ENCODE results near the gene AKAP13.

The AKAP13 gene

DNA sequence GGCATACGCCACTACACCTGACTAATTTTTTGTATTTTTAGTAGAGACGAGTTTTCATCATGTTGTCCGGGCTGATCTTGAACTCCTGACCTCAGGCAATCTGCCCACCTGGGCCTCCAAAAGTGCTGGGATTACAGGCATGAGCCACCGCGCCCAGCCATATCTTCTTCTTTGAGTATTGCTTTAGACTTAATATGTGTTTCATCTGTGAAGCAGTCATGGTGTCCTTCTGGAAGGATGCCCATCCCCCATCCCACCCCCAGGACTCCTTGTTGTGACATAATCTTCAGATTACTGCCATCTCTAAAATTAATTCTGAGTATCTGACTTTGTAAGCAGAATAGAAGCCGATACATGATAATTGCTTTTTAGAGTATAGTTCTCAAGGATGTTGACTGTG is 356.7 kb downstream of the AKAP13 start:
- Histone ChIP-seq H3K36me3 (ENCODE audit: low read length) (peaks cover 60% of the 10 kb centered on the region), H3K4me2 (ENCODE audit: low read depth, low read length, poor library complexity, severe bottlenecking) (no peak overlapping the region), H3K9me2 (replicated peaks; ENCODE audit: insufficient read depth, low read length) (no peaks in the 10 kb centered on the region), H3K27ac (ENCODE audit: low read depth, low read length) (no peak overlapping the region), H2AFZ (ENCODE audit: low read depth, low read length, severe bottlenecking) (no peak overlapping the region), H3K4me3 (ENCODE audit: insufficient read depth, low read length, poor library complexity, severe bottlenecking) (no peak overlapping the region), H4K20me1 (ENCODE audit: low read depth, low read length) (no peaks in the 10 kb centered on the region), H3F3A (ENCODE audit: insufficient read depth) (peaks cover 10% of the 10 kb centered on the region; the same call in 1 of the 2 replicates), H3K9ac (ENCODE audit: low read length) (no peak overlapping the region), H3K27me3 (ENCODE audit: low read length) (no peaks in the 10 kb centered on the region), H3K9me3 (ENCODE audit: insufficient read depth, low read length) (no peaks in the 10 kb centered on the region), H3K79me2 (ENCODE audit: insufficient read depth, low read length) (no peaks in the 10 kb centered on the region)
- TF ChIP-seq, protein P1, sequence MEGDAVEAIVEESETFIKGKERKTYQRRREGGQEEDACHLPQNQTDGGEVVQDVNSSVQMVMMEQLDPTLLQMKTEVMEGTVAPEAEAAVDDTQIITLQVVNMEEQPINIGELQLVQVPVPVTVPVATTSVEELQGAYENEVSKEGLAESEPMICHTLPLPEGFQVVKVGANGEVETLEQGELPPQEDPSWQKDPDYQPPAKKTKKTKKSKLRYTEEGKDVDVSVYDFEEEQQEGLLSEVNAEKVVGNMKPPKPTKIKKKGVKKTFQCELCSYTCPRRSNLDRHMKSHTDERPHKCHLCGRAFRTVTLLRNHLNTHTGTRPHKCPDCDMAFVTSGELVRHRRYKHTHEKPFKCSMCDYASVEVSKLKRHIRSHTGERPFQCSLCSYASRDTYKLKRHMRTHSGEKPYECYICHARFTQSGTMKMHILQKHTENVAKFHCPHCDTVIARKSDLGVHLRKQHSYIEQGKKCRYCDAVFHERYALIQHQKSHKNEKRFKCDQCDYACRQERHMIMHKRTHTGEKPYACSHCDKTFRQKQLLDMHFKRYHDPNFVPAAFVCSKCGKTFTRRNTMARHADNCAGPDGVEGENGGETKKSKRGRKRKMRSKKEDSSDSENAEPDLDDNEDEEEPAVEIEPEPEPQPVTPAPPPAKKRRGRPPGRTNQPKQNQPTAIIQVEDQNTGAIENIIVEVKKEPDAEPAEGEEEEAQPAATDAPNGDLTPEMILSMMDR (IDR thresholded peaks at IDR 0.05; ENCODE audit: insufficient read depth, low read length, poor library complexity, severe bottlenecking) = no peak
- no peak for TF ChIP-seq EZH2phosphoT487 (conservative IDR thresholded peaks at IDR 0.05; ENCODE audit: low read length)

DNA sequence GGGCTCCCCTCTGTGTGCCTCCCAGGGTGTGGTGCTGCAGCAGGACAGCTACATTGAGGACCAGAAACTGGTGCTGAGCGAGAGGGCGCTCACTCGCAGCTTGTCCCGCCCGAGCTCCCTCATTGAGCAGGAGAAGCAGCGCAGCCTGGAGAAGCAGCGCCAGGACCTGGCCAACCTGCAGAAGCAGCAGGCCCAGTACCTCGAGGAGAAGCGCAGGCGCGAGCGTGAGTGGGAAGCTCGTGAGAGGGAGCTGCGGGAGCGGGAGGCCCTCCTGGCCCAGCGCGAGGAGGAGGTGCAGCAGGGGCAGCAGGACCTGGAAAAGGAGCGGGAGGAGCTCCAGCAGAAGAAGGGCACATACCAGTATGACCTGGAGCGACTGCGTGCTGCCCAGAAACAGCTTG is 360.6 kb downstream of the AKAP13 start:
- no peaks in the 10 kb centered on the region for H3K9me3 ChIP-seq (ENCODE audit: insufficient read depth, low read length)
- H3K4me3 ChIP-seq (ENCODE audit: insufficient read depth, low read length, poor library complexity, severe bottlenecking) = no peak overlapping the region
- H4K20me1 ChIP-seq (ENCODE audit: low read depth, low read length) = no peaks in the 10 kb centered on the region; the same call in 1 of the 2 replicates
- no peak for TF ChIP-seq EZH2phosphoT487 (conservative IDR thresholded peaks at IDR 0.05; ENCODE audit: low read length)
- TF ChIP-seq, protein P1 (IDR thresholded peaks at IDR 0.05; ENCODE audit: insufficient read depth, low read length, poor library complexity, severe bottlenecking) = no peak
- H3K27me3 ChIP-seq (ENCODE audit: low read length) = no peaks in the 10 kb centered on the region
- H3K36me3 ChIP-seq (ENCODE audit: low read length) = peaks cover 58% of the 10 kb centered on the region
- no peak overlapping the region for H3K27ac ChIP-seq (ENCODE audit: low read depth, low read length)
- no peak overlapping the region for H3K9ac ChIP-seq (ENCODE audit: low read length)
- H3F3A ChIP-seq (ENCODE audit: insufficient read depth) = peaks cover 10% of the 10 kb centered on the region; the same call in 1 of the 2 replicates
- H3K4me2 ChIP-seq (ENCODE audit: low read depth, low read length, poor library complexity, severe bottlenecking) = no peak overlapping the region
- H3K79me2 ChIP-seq (ENCODE audit: insufficient read depth, low read length) = no peaks in the 10 kb centered on the region
- H3K9me2 ChIP-seq (replicated peaks; ENCODE audit: insufficient read depth, low read length) = no peaks in the 10 kb centered on the region
- H2AFZ ChIP-seq (ENCODE audit: low read depth, low read length, severe bottlenecking) = no peak overlapping the region

DNA sequence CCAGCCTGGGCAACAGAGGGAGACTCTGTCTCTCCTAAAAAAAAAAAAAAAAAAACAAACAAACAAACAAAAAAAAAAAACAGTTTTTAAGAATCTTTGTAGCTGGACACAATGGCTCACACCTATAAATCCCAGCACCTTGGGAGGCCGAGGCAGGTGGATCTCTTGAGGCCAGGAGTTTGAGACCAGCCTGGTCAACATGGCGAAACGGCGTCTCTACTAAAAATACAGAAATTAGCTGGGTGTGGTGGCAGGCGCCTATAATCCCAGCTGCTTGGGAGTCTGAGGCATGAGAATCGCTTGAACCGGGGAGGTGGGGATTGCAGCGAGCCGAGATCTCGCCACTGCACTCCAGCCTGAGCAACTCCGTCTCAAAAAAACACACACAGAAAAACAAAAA is 361.3 kb downstream of the AKAP13 start:
- peaks cover 10% of the 10 kb centered on the region; the same call in 1 of the 2 replicates for H3F3A ChIP-seq (ENCODE audit: insufficient read depth)
- no peak overlapping the region for H3K4me2 ChIP-seq (ENCODE audit: low read depth, low read length, poor library complexity, severe bottlenecking)
- H3K36me3 ChIP-seq (ENCODE audit: low read length) = peaks cover 59% of the 10 kb centered on the region
- no peaks in the 10 kb centered on the region for H3K79me2 ChIP-seq (ENCODE audit: insufficient read depth, low read length)
- no peaks in the 10 kb centered on the region for H3K27me3 ChIP-seq (ENCODE audit: low read length)
- H2AFZ ChIP-seq (ENCODE audit: low read depth, low read length, severe bottlenecking) = no peak overlapping the region
- H3K9ac ChIP-seq (ENCODE audit: low read length) = no peak overlapping the region
- TF ChIP-seq EZH2phosphoT487 (conservative IDR thresholded peaks at IDR 0.05; ENCODE audit: low read length) = no peak
- TF ChIP-seq, protein P1 (IDR thresholded peaks at IDR 0.05; ENCODE audit: insufficient read depth, low read length, poor library complexity, severe bottlenecking) = no peak
- no peaks in the 10 kb centered on the region for H3K9me3 ChIP-seq (ENCODE audit: insufficient read depth, low read length)
- no peak overlapping the region for H3K4me3 ChIP-seq (ENCODE audit: insufficient read depth, low read length, poor library complexity, severe bottlenecking)
- no peaks in the 10 kb centered on the region for H3K9me2 ChIP-seq (replicated peaks; ENCODE audit: insufficient read depth, low read length)
- H3K27ac ChIP-seq (ENCODE audit: low read depth, low read length) = no peak overlapping the region
- no peaks in the 10 kb centered on the region; the same call in 1 of the 2 replicates for H4K20me1 ChIP-seq (ENCODE audit: low read depth, low read length)

All from SU-DHL-6 (cell line).